H1 (cell line): ENCODE data around the gene KRT6C. TPM values are rescaled to one million over a fixed set of nuclear protein-coding genes. Genes with fewer than 3 reads are reported as not detected.

Experiments used
- CTCF ChIA-PET: fragments of 300-600 bp; sonication (Branson Sonifier 250); formaldehyde crosslinking; loops from one replicate; lab custom pipeline; 2021; ENCODE audit not compliant: partially characterized antibody; lab: Charles Lee
- POLR2A ChIA-PET: fragments of 300-600 bp; sonication (Branson Sonifier 250); formaldehyde crosslinking; loops from one replicate; lab custom pipeline; 2021; ENCODE audit warnings: inconsistent platforms; ENCODE audit not compliant: partially characterized antibody; lab: Charles Lee
- DNase-seq, 2 experiments: peaks; one replicate each; pipeline versions ENCODE4 v3.0.0 to v3.0.0-alpha.2; 2010 to 2022; ENCODE audit warnings: low spot score in 2 of 2, low read depth in 1 of 2, mixed read lengths in 1 of 2
- FAIRE-seq: peaks from 2 replicates; lab custom pipeline; 2011; peaks lifted over from hg19 to GRCh38; lab: Jason Lieb, UNC
- H2AFZ ChIP-seq: 2 replicates; pipeline ENCODE4 v1.8.1; 2012; ENCODE audit warnings: low read length, inconsistent platforms
- H2AK5ac ChIP-seq: 2 replicates; pipeline ENCODE4 v1.6.1; 2013; ENCODE audit warnings: low read depth, low read length
- H2BK120ac ChIP-seq: replicated peaks from 2 replicates; pipeline ENCODE3; 2013; ENCODE audit warnings: low read depth, low read length, inconsistent platforms
- H2BK12ac ChIP-seq: 2 replicates; pipeline ENCODE4 v1.6.1; 2013; ENCODE audit warnings: low read depth, low read length
- H2BK15ac ChIP-seq: 2 replicates; pipeline ENCODE4 v1.6.1; 2013; ENCODE audit warnings: low read length
- H2BK20ac ChIP-seq: 2 replicates; pipeline ENCODE4 v1.6.1; 2013; ENCODE audit warnings: low read length
- H2BK5ac ChIP-seq: 2 replicates; pipeline ENCODE4 v1.6.1; 2013; ENCODE audit warnings: low read depth, low read length
- H3K14ac ChIP-seq: 2 replicates; pipeline ENCODE4 v1.6.1; 2013; ENCODE audit warnings: inconsistent platforms; ENCODE audit not compliant: insufficient read length
- H3K18ac ChIP-seq: 2 replicates; pipeline ENCODE4 v1.6.1; 2013; ENCODE audit warnings: low read length; ENCODE audit errors: extremely low read depth
- H3K23ac ChIP-seq: 2 replicates; pipeline ENCODE4 v1.6.1; 2013; ENCODE audit warnings: inconsistent platforms; ENCODE audit not compliant: insufficient read length
- H3K23me2 ChIP-seq: 2 replicates; pipeline ENCODE4 v1.6.1; 2013; ENCODE audit warnings: low read depth, low read length
- H3K27ac ChIP-seq: 2 replicates; pipeline ENCODE4 v1.6.1; 2011; ENCODE audit warnings: low read depth, low read length, inconsistent platforms
- H3K27me3 ChIP-seq, 4 experiments: replicated peaks in 1 of 4; 1 replicate in 1 of 4; 2 replicates in 3 of 4; pipeline versions ENCODE4 v1.6.1 to v1.8.1; 2011 to 2013; ENCODE audit warnings: low read length in 3 of 4, mild to moderate bottlenecking in 3 of 4, inconsistent platforms in 2 of 4, mixed read lengths in 2 of 4, moderate library complexity in 1 of 4; ENCODE audit not compliant: control insufficient read depth in 3 of 4, insufficient read depth in 3 of 4; ENCODE audit errors: extremely low read depth in 1 of 4
- H3K36me3 ChIP-seq, 4 experiments: 2 replicates each; pipeline versions ENCODE4 v1.6.1 to v1.8.1; 2011 to 2013; ENCODE audit warnings: mild to moderate bottlenecking in 4 of 4, low read length in 3 of 4, moderate library complexity in 2 of 4, control low read depth in 1 of 4, inconsistent platforms in 1 of 4; ENCODE audit not compliant: insufficient read depth in 4 of 4, control insufficient read depth in 2 of 4
- H3K4ac ChIP-seq: replicated peaks from 2 replicates; pipeline ENCODE3; 2013; ENCODE audit warnings: low read length, low read depth, mixed read lengths, inconsistent platforms; ENCODE audit not compliant: insufficient read length
- H3K4me1 ChIP-seq, 4 experiments: replicated peaks in 1 of 4; 1 replicate in 1 of 4; 2 replicates in 3 of 4; pipeline versions ENCODE4 v1.6.1 to v1.8.1; 2011 to 2013; ENCODE audit warnings: low read length in 3 of 4, inconsistent platforms in 2 of 4, mixed read lengths in 1 of 4; ENCODE audit not compliant: insufficient read depth in 4 of 4, control insufficient read depth in 3 of 4
- H3K4me2 ChIP-seq, 2 experiments: 2 replicates each; pipeline versions ENCODE4 v1.6.1 to v1.8.1; 2011 to 2013; ENCODE audit warnings: low read depth in 2 of 2, low read length in 2 of 2, control low read depth in 1 of 2, inconsistent platforms in 1 of 2, mild to moderate bottlenecking in 1 of 2; ENCODE audit not compliant: insufficient read depth in 1 of 2
- H3K4me3 ChIP-seq, 4 experiments: fragments of 200-600, 300-600 bp in 1 of 4; sonication (generic), shearing (Covaris generic), sonication (Bioruptor Twin) in 1 of 4; 2 replicates each; pipeline versions ENCODE4 v1.5.1 to v1.8.1; 2011 to 2016; ENCODE audit warnings: low read length in 4 of 4, low read depth in 3 of 4, control low read depth in 2 of 4, inconsistent platforms in 2 of 4, mild to moderate bottlenecking in 2 of 4, mixed read lengths in 1 of 4, moderate library complexity in 1 of 4; ENCODE audit not compliant: insufficient read depth in 2 of 4; ENCODE audit errors: extremely low read depth in 1 of 4
- H3K56ac ChIP-seq: replicated peaks from 2 replicates; pipeline ENCODE3; 2013; ENCODE audit warnings: low read depth, mild to moderate bottlenecking, mixed read lengths, low read length, inconsistent platforms; ENCODE audit not compliant: insufficient read length
- H3K79me1 ChIP-seq: 2 replicates; pipeline ENCODE4 v1.6.1; 2013; ENCODE audit warnings: low read depth, low read length, control low read depth
- H3K79me2 ChIP-seq, 2 experiments: 2 replicates each; pipeline versions ENCODE4 v1.6.1 to v1.8.1; 2012 to 2013; ENCODE audit warnings: low read length in 2 of 2, mild to moderate bottlenecking in 2 of 2, inconsistent platforms in 1 of 2; ENCODE audit not compliant: insufficient read depth in 2 of 2, control insufficient read depth in 1 of 2
- H3K9ac ChIP-seq, 4 experiments: replicated peaks in 1 of 4; 1 replicate in 1 of 4; 2 replicates in 3 of 4; pipeline versions ENCODE4 v1.6.1 to v1.8.1; 2011 to 2013; ENCODE audit warnings: low read depth in 3 of 4, low read length in 3 of 4, control low read depth in 2 of 4, mild to moderate bottlenecking in 2 of 4, moderate library complexity in 2 of 4, inconsistent platforms in 1 of 4; ENCODE audit errors: extremely low read depth in 1 of 4
- H3K9me3 ChIP-seq, 2 experiments: 2 replicates each; pipeline versions ENCODE4 v1.6.1 to v1.8.1; 2012 to 2013; ENCODE audit warnings: mild to moderate bottlenecking in 2 of 2, moderate library complexity in 2 of 2, control low read depth in 1 of 2, inconsistent platforms in 1 of 2, low read depth in 1 of 2, low read length in 1 of 2, mixed read lengths in 1 of 2; ENCODE audit not compliant: insufficient read depth in 2 of 2
- H4K20me1 ChIP-seq, 2 experiments: replicated peaks in 1 of 2; 2 replicates each; pipeline versions ENCODE3 to v1.8.1; 2011 to 2013; ENCODE audit warnings: inconsistent platforms in 2 of 2, low read length in 2 of 2, mild to moderate bottlenecking in 1 of 2; ENCODE audit not compliant: insufficient read depth in 2 of 2, control insufficient read depth in 1 of 2
- H4K5ac ChIP-seq: 2 replicates; pipeline ENCODE4 v1.6.1; 2013; ENCODE audit warnings: low read length, low read depth, mixed read lengths, inconsistent platforms; ENCODE audit not compliant: insufficient read length
- H4K8ac ChIP-seq: 2 replicates; pipeline ENCODE4 v1.8.0; 2013; ENCODE audit warnings: mild to moderate bottlenecking, moderate library complexity, low read length, inconsistent platforms; ENCODE audit not compliant: insufficient read depth; ENCODE audit errors: extremely low read depth
- H4K91ac ChIP-seq: replicated peaks from 2 replicates; pipeline ENCODE3; 2013; ENCODE audit warnings: low read length, mixed read lengths, inconsistent platforms; ENCODE audit not compliant: insufficient read length
- ASH2L ChIP-seq: fragments of 200-600, 300-600 bp; sonication (generic); IDR thresholded peaks from one replicate; pipeline ENCODE4 v1.7.1; 2017; ENCODE audit warnings: low read length
- BACH1 ChIP-seq: IDR thresholded peaks from 2 replicates; pipeline ENCODE4 v1.6.1; 2012; ENCODE audit warnings: low read length, improper control_type of control experiment
- BRCA1 ChIP-seq: IDR thresholded peaks from 2 replicates; pipeline ENCODE4 v1.6.1; 2012; ENCODE audit warnings: low read depth, low read length, improper control_type of control experiment
- E2F6 ChIP-seq: IDR thresholded peaks from 2 replicates; pipeline ENCODE4 v1.6.1; 2012; ENCODE audit warnings: inconsistent platforms
- GABPA ChIP-seq: IDR thresholded peaks from 2 replicates; pipeline ENCODE4 v1.6.1; 2011; ENCODE audit warnings: mild to moderate bottlenecking, low read length, moderate library complexity, borderline replicate concordance; ENCODE audit not compliant: insufficient read depth
- GTF2F1 ChIP-seq: IDR thresholded peaks from 2 replicates; pipeline ENCODE4 v1.6.1; 2012; ENCODE audit warnings: low read depth, low read length, improper control_type of control experiment, borderline replicate concordance
- HDAC6 ChIP-seq: IDR thresholded peaks from one replicate; pipeline ENCODE4 v1.7.1; 2012; ENCODE audit warnings: low read depth, mild to moderate bottlenecking, inconsistent platforms, low read length, moderate library complexity
- KDM5A ChIP-seq: fragments of 200-600 bp; IDR thresholded peaks from 2 replicates; pipeline ENCODE4 v1.7.1; 2012; ENCODE audit warnings: mild to moderate bottlenecking, low read length, inconsistent platforms, mixed read lengths
- PHF8 ChIP-seq: fragments of 200-600 bp; sonication (generic); conservative IDR thresholded peaks from 2 replicates; pipeline ENCODE4 v1.7.1; 2012; ENCODE audit warnings: low read depth, mild to moderate bottlenecking, inconsistent platforms, low read length, moderate library complexity
- RFX5 ChIP-seq: IDR thresholded peaks from 2 replicates; pipeline ENCODE4 v1.6.1; 2011; ENCODE audit warnings: low read depth, low read length, improper control_type of control experiment, borderline replicate concordance
- SP1 ChIP-seq: IDR thresholded peaks from 2 replicates; pipeline ENCODE4 v1.6.1; 2011; ENCODE audit warnings: low read depth, low read length
- SRF ChIP-seq: IDR thresholded peaks from 2 replicates; pipeline ENCODE4 v1.6.1; 2011; ENCODE audit warnings: mild to moderate bottlenecking, low read depth, low read length, moderate library complexity
- SUZ12 ChIP-seq: fragments of 200-600 bp; sonication (generic); IDR thresholded peaks from 2 replicates; pipeline ENCODE4 v1.6.1; 2012; ENCODE audit warnings: mild to moderate bottlenecking, inconsistent platforms, low read length, moderate library complexity, mixed read lengths
- TAF1 ChIP-seq: IDR thresholded peaks from 2 replicates; pipeline ENCODE4 v1.6.1; 2011; ENCODE audit warnings: mild to moderate bottlenecking, low read depth, low read length
- TBP ChIP-seq: IDR thresholded peaks from 2 replicates; pipeline ENCODE4 v1.6.1; 2011; ENCODE audit warnings: low read depth, low read length, improper control_type of control experiment
- WGBS, 2 experiments: shearing (Covaris generic) in 1 of 2; methylation state at CpG; one replicate each; pipeline versions ENCODE4 v1.1.6 to v1.1.7; 2013 to 2015; ENCODE audit warnings: low lambda C conversion rate in 2 of 2, mixed read lengths in 2 of 2, inconsistent platforms in 1 of 2, low coverage in 1 of 2, missing lambda C conversion rate in 1 of 2; ENCODE audit not compliant: insufficient replicate concordance in 2 of 2, insufficient coverage in 1 of 2, insufficient read length in 1 of 2; ENCODE audit errors: extremely low coverage in 1 of 2, missing lambda C conversion rate in 1 of 2; 5-methylcytosine and 5-hydroxymethylcytosine counted together
- polyA plus RNA-seq, 7 experiments: library from polyadenylated mRNA; depleted of rRNA in 3 of 7; stranded (reverse) in 5 of 7; unstranded in 2 of 7; fragments of >200 nt in 5 of 7; fragments of 200-250 nt in 2 of 7; gene quantifications; 1 replicate in 5 of 7; 2 replicates in 1 of 7; 4 replicates in 1 of 7; pipeline versions ENCODE4 v1.2.1 to v1.2.3, GENCODE V29; 2011 to 2013; ENCODE audit warnings: missing spikeins in 2 of 7, mixed read lengths in 2 of 7
- total RNA-seq: library from RNA; stranded (reverse); fragmentation: NEBNext Ultra II Directional; extraction: Animal tissue kit (Norgen Biotek cat#: 25700); gene quantifications from 2 replicates; pipeline ENCODE4 v1.2.1, GENCODE V29; 2021

The KRT6C gene
- total and polyA plus RNA-seq, 2 of the 8 experiments (the other 6 are each of a cell fraction or from before 2014, with no cell fraction given): not detected

- Histone ChIP-seq H2BK120ac (no peak overlapping the region), H3K79me2 (no peaks in the 10 kb centered on the region), H4K91ac (no peak overlapping the region), H3K36me3 (no peaks in the 10 kb centered on the region), H2BK20ac (no peak overlapping the region), H3K9ac (no peak overlapping the region), H2BK5ac (no peak overlapping the region), H3K14ac (no peak overlapping the region), H3K23ac (no peak overlapping the region), H2BK12ac (no peak overlapping the region), H3K27me3 (no peaks in the 10 kb centered on the region; a peak in 1 of 7 replicates), H3K4me2 (no peak overlapping the region), H4K8ac (no peak overlapping the region), H3K4me3 (no peak overlapping the region), H2BK15ac (no peak overlapping the region), H3K23me2 (no peaks in the 10 kb centered on the region; the same call in 1 of the 2 replicates), H4K5ac (no peak overlapping the region), H3K79me1 (no peaks in the 10 kb centered on the region), H3K4me1 (peaks cover 5 to 10% (median 8%) of the 10 kb centered on the region in 4 experiments; a peak in 6 of 7 replicates), H3K18ac (no peak overlapping the region), H2AFZ (no peak overlapping the region), H4K20me1 (no peaks in the 10 kb centered on the region), H3K9me3 (no peaks in the 10 kb centered on the region), H2AK5ac (no peak overlapping the region), H3K4ac (no peak overlapping the region), H3K56ac (no peak overlapping the region), H3K27ac (no peak overlapping the region)
- CTCF ChIA-PET: interaction anchor here (0.9 to 3.1 kb wide), 2 partner anchors 45 to 103 kb away, joined by 3 to 20 read pairs; no protein-coding TSS in a partner anchor
- DNase-seq: no peak
- POLR2A ChIA-PET: no interaction called here
- WGBS, 2 experiments: 67% methylated on average over 1 of the region's 1 CpG; no CpG with 5 or more reads in 1 of the 2 experiments
- FAIRE-seq: no peak
- TF ChIP-seq SP1: no peak
- no peak for TF ChIP-seq HDAC6
- no peak for TF ChIP-seq BRCA1
- TF ChIP-seq RFX5: no peak
- TF ChIP-seq ASH2L: no peak
- TF ChIP-seq SRF: no peak
- TF ChIP-seq KDM5A: no peak
- TF ChIP-seq SUZ12: no peak
- no peak for TF ChIP-seq TAF1
- no peak for TF ChIP-seq PHF8
- no peak for TF ChIP-seq GTF2F1
- TF ChIP-seq BACH1: no peak
- TF ChIP-seq TBP: no peak
- no peak for TF ChIP-seq E2F6
- no peak for TF ChIP-seq GABPA
Measured at GRCh38 chr12:52498946-52499345, 25.3 kb upstream of the KRT6C start.
